SK-N-SH treated with all-trans-retinoic acid at 6 μM for 48 hours (cell line): ENCODE data around the gene CERK.

Experiments used
- ATAC-seq: fragments of 200-7000 bp; cut with Tn5 transposase; 3 replicates; pipeline ENCODE4 v1.9.1; 2020; ENCODE audit warnings: mild to moderate bottlenecking, moderate library complexity
- ARNTL ChIP-seq: fragments of 450-650 bp; formaldehyde crosslinking; IDR thresholded peaks from 2 replicates; pipeline ENCODE4 v1.5.0; 2020; ENCODE audit warnings: low read depth, mild to moderate bottlenecking, moderate library complexity, borderline replicate concordance
- BACH2 ChIP-seq: fragments of 250-450 bp; sonication (Bioruptor Pico); IDR thresholded peaks from 2 replicates; pipeline ENCODE4 v1.9.0; 2021; ENCODE audit warnings: mild to moderate bottlenecking, borderline replicate concordance
- CSDC2 ChIP-seq: fragments of 250-450 bp; sonication (Bioruptor Pico); IDR thresholded peaks from 2 replicates; pipeline ENCODE4 v1.5.0; 2020; ENCODE audit warnings: mild to moderate bottlenecking, moderate library complexity
- ESRRG ChIP-seq: fragments of 250-450 bp; sonication (Bioruptor Pico); IDR thresholded peaks from 2 replicates; pipeline ENCODE4 v1.6.1; 2021; ENCODE audit warnings: mild to moderate bottlenecking
- GLIS3 ChIP-seq: fragments of 250-450 bp; sonication (Bioruptor Pico); IDR thresholded peaks from 2 replicates; pipeline ENCODE4 v1.5.0; 2020; ENCODE audit warnings: mild to moderate bottlenecking, moderate library complexity
- OSR1 ChIP-seq: fragments of 250-450 bp; sonication (Bioruptor Pico); IDR thresholded peaks from 2 replicates; pipeline ENCODE4 v1.8.0; 2022; ENCODE audit warnings: moderate library complexity, mild to moderate bottlenecking, inconsistent platforms
- PATZ1 ChIP-seq: fragments of 250-450 bp; sonication (Bioruptor Pico); IDR thresholded peaks from 2 replicates; pipeline ENCODE4 v1.8.0; 2020; ENCODE audit warnings: mild to moderate bottlenecking, moderate library complexity, borderline replicate concordance
- PPARA ChIP-seq: fragments of 250-450 bp; sonication (Bioruptor Pico); IDR thresholded peaks from 2 replicates; pipeline ENCODE4 v1.5.0; 2020; ENCODE audit warnings: mild to moderate bottlenecking, borderline replicate concordance
- RARB ChIP-seq: fragments of 250-450 bp; sonication (Bioruptor Pico); IDR thresholded peaks from 2 replicates; pipeline ENCODE4 v1.8.0; 2021; ENCODE audit warnings: mild to moderate bottlenecking, moderate library complexity
- SNAI2 ChIP-seq: fragments of 250-450 bp; sonication (Bioruptor Pico); IDR thresholded peaks from 2 replicates; pipeline ENCODE4 v1.5.0; 2020; ENCODE audit warnings: mild to moderate bottlenecking, moderate library complexity
- TCF4 ChIP-seq: fragments of 250-450 bp; sonication (Bioruptor Pico); IDR thresholded peaks from 2 replicates; pipeline ENCODE4 v1.8.0; 2021; ENCODE audit warnings: mild to moderate bottlenecking, moderate library complexity, borderline replicate concordance
- TOX ChIP-seq: fragments of 250-450 bp; sonication (Bioruptor Pico); IDR thresholded peaks from 2 replicates; pipeline ENCODE4 v1.8.0; 2021; ENCODE audit warnings: mild to moderate bottlenecking, moderate library complexity, borderline replicate concordance
- TSHZ2 ChIP-seq: fragments of 250-450 bp; sonication (Bioruptor Pico); IDR thresholded peaks from 2 replicates; pipeline ENCODE4 v1.5.0; 2020; ENCODE audit warnings: mild to moderate bottlenecking, moderate library complexity
- ZC3H10 ChIP-seq: fragments of 250-450 bp; sonication (Bioruptor Pico); IDR thresholded peaks from 2 replicates; pipeline ENCODE4 v1.5.1; 2021; ENCODE audit warnings: mild to moderate bottlenecking, moderate library complexity
- ZFP30 ChIP-seq: fragments of 450-650 bp; formaldehyde crosslinking; IDR thresholded peaks from 2 replicates; pipeline ENCODE4 v1.5.0; 2022; ENCODE audit warnings: mild to moderate bottlenecking, moderate library complexity
- ZNF565 ChIP-seq: fragments of 450-650 bp; formaldehyde crosslinking; conservative IDR thresholded peaks from 2 replicates; pipeline ENCODE4 v1.5.0; 2020; ENCODE audit warnings: low read depth, mild to moderate bottlenecking, moderate library complexity
- ZNF70 ChIP-seq: fragments of 450-650 bp; formaldehyde crosslinking; IDR thresholded peaks from 2 replicates; pipeline ENCODE4 v1.5.0; 2020; ENCODE audit warnings: mild to moderate bottlenecking, moderate library complexity
- ZNF8 ChIP-seq: fragments of 450-650 bp; formaldehyde crosslinking; IDR thresholded peaks from 2 replicates; pipeline ENCODE4 v1.5.0; 2020; ENCODE audit warnings: mild to moderate bottlenecking, moderate library complexity
- TF ChIP-seq, protein P1 (sequence below): fragments of 250-450 bp; sonication (Bioruptor Pico); IDR thresholded peaks from 2 replicates; pipeline ENCODE4 v1.5.1; 2021; ENCODE audit warnings: mild to moderate bottlenecking, moderate library complexity
- TF ChIP-seq, protein P2 (sequence below): fragments of 250-450 bp; sonication (Bioruptor Pico); IDR thresholded peaks from 2 replicates; pipeline ENCODE4 v1.5.1; 2020; ENCODE audit warnings: low read depth, mild to moderate bottlenecking, moderate library complexity
- TF ChIP-seq, protein P3 (sequence below): fragments of 250-450 bp; sonication (Bioruptor Pico); IDR thresholded peaks from 2 replicates; pipeline ENCODE4 v1.8.0; 2021; ENCODE audit warnings: low read depth, mild to moderate bottlenecking, moderate library complexity, borderline replicate concordance

The CERK gene

DNA sequence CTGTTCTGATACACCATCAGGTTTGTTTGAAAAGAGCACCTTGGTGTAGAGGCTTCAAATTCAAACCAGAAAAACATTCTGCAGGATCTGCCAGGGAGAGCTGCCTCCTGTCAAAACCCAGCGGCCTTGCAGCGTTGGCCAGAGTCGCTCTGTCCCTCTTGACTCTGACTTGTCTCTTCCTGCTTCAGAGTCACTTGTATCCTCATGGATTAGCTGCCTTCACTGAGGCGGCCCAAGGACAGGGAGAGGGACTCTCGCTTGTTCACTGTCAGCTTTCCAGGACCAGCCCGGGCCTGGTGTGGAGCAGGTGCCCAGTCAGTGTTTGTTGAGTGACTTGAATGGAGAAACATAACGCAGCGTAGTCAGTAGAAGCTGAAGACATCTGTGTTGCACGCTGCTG, 42.4 kb upstream of the CERK start:
- no peak for TF ChIP-seq ZNF70 (CRISPR knock-in tag)
- no peak for TF ChIP-seq ARNTL (CRISPR knock-in tag)
- TF ChIP-seq, protein P1, sequence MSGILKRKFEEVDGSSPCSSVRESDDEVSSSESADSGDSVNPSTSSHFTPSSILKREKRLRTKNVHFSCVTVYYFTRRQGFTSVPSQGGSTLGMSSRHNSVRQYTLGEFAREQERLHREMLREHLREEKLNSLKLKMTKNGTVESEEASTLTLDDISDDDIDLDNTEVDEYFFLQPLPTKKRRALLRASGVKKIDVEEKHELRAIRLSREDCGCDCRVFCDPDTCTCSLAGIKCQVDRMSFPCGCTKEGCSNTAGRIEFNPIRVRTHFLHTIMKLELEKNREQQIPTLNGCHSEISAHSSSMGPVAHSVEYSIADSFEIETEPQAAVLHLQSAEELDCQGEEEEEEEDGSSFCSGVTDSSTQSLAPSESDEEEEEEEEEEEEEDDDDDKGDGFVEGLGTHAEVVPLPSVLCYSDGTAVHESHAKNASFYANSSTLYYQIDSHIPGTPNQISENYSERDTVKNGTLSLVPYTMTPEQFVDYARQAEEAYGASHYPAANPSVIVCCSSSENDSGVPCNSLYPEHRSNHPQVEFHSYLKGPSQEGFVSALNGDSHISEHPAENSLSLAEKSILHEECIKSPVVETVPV (CRISPR knock-in tag) = no peak
- no peak for TF ChIP-seq GLIS3
- TF ChIP-seq, all 23 proteins: peak for 0
- ATAC-seq = no peak

GRCh38 chr22:46779651-46780050, 41.6 kb upstream of the CERK start:
- ATAC-seq = no peak
- TF ChIP-seq ZNF8 (CRISPR knock-in tag) (no peak), RARB (CRISPR knock-in tag) (no peak), ARNTL (CRISPR knock-in tag) (no peak), GLIS3 (no peak), SNAI2 (no peak), TOX (CRISPR knock-in tag) (no peak), PATZ1 (no peak), TCF4 (CRISPR knock-in tag) (no peak)
- TF ChIP-seq, protein P2, sequence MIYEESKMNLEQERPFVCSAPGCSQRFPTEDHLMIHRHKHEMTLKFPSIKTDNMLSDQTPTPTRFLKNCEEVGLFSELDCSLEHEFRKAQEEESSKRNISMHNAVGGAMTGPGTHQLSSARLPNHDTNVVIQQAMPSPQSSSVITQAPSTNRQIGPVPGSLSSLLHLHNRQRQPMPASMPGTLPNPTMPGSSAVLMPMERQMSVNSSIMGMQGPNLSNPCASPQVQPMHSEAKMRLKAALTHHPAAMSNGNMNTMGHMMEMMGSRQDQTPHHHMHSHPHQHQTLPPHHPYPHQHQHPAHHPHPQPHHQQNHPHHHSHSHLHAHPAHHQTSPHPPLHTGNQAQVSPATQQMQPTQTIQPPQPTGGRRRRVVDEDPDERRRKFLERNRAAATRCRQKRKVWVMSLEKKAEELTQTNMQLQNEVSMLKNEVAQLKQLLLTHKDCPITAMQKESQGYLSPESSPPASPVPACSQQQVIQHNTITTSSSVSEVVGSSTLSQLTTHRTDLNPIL (CRISPR knock-in tag) = no peak

GRCh38 chr22:46779023-46779422, 41.0 kb upstream of the CERK start:
- TF ChIP-seq SNAI2 = no peak
- no peak for TF ChIP-seq ZC3H10 (CRISPR knock-in tag)
- TF ChIP-seq ARNTL (CRISPR knock-in tag) = no peak
- TF ChIP-seq ESRRG (CRISPR knock-in tag) = no peak
- no peak for TF ChIP-seq RARB (CRISPR knock-in tag)
- TF ChIP-seq, protein P3, sequence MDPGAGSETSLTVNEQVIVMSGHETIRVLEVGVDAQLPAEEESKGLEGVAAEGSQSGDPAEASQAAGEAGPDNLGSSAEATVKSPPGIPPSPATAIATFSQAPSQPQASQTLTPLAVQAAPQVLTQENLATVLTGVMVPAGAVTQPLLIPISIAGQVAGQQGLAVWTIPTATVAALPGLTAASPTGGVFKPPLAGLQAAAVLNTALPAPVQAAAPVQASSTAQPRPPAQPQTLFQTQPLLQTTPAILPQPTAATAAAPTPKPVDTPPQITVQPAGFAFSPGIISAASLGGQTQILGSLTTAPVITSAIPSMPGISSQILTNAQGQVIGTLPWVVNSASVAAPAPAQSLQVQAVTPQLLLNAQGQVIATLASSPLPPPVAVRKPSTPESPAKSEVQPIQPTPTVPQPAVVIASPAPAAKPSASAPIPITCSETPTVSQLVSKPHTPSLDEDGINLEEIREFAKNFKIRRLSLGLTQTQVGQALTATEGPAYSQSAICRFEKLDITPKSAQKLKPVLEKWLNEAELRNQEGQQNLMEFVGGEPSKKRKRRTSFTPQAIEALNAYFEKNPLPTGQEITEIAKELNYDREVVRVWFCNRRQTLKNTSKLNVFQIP (CRISPR knock-in tag) = no peak
- TF ChIP-seq TSHZ2 (CRISPR knock-in tag) = no peak
- TF ChIP-seq OSR1 (CRISPR knock-in tag) = no peak
- no peak for TF ChIP-seq GLIS3
- no peak for TF ChIP-seq ZNF565 (CRISPR knock-in tag)
- no peak for TF ChIP-seq PPARA (CRISPR knock-in tag)
- TF ChIP-seq, protein P2 (CRISPR knock-in tag) = no peak
- TF ChIP-seq, protein P1 (CRISPR knock-in tag) = no peak
- no peak for TF ChIP-seq BACH2 (CRISPR knock-in tag)
- TF ChIP-seq ZFP30 (CRISPR knock-in tag) = no peak
- TF ChIP-seq TOX (CRISPR knock-in tag) = no peak
- TF ChIP-seq ZNF8 (CRISPR knock-in tag) = no peak
- TF ChIP-seq CSDC2 (CRISPR knock-in tag) = no peak
- TF ChIP-seq PATZ1 = no peak
- ATAC-seq = no peak
